ENCODE measurements around the gene MLXIP. TPM values are rescaled to one million over a fixed set of nuclear protein-coding genes. Genes with fewer than 3 reads are reported as not detected.

MLXIP gene
- total and polyA plus RNA-seq, 2 donors from 2014 or later, result 10.9 to 67.6 TPM

DNA sequence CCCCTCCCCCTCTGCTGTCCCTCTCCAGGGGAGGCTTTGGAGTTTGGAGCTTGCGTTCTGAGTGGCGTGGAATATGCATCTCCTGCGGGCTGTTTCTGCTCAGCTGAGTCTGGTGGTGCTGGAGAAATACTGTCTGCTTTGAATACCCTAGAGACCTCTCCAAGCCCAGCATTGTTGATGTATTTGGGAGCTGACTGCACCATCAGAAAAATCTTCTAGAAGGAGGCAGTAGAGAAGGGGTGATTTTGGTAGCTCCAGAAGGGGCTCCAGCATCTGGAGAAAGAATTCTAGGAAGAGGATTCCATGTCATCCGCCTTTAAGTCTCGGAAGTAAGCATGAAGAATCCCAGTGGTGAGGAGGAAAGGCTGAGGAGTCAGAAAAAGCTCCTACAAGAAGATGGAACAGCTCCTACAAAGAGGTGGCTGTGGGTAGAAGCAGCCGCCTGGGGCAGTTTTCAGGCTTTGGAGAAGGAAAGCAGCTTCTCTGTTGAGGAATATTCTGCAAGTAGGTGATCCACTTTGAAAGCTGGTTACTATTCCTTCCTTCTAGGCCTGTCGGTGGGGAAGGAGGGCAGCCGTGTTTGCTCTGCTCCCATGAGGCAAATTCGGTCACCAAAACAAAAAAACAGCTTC, 9.7 kb downstream of the MLXIP start:
- Histone ChIP-seq H3K27me3 (ENCODE audit: control insufficient read depth, insufficient read depth, low read length) (no peaks in the 10 kb centered on the region), H3K36me3 (ENCODE audit: control insufficient read depth in 2 of 3, insufficient read depth in 3 of 3, low read length in 3 of 3) (peaks cover 2 to 4% (median 2%) of the 10 kb centered on the region in 3 donors), H3K4me3 (ENCODE audit: low read length in 3 of 3) (no peak overlapping the region), H3K4me1 (ENCODE audit: control insufficient read depth in 2 of 3, insufficient read depth in 2 of 3, low read depth in 1 of 3, low read length in 3 of 3) (peaks cover 0 to 34% (median 32%) of the 10 kb centered on the region in 3 donors), H3K27ac (ENCODE audit: low read depth in 2 of 2, low read length in 2 of 2) (no peak overlapping the region), H3K9ac (ENCODE audit: low read length in 3 of 3) (no peak overlapping the region), H3K9me3 (ENCODE audit: control insufficient read depth in 2 of 3, insufficient read depth in 1 of 3, low read length in 3 of 3) (no peaks in the 10 kb centered on the region)
- no peak for DNase-seq
- intact Hi-C loops (cut with DNase I), result no loop called here
- TF ChIP-seq, protein P1, sequence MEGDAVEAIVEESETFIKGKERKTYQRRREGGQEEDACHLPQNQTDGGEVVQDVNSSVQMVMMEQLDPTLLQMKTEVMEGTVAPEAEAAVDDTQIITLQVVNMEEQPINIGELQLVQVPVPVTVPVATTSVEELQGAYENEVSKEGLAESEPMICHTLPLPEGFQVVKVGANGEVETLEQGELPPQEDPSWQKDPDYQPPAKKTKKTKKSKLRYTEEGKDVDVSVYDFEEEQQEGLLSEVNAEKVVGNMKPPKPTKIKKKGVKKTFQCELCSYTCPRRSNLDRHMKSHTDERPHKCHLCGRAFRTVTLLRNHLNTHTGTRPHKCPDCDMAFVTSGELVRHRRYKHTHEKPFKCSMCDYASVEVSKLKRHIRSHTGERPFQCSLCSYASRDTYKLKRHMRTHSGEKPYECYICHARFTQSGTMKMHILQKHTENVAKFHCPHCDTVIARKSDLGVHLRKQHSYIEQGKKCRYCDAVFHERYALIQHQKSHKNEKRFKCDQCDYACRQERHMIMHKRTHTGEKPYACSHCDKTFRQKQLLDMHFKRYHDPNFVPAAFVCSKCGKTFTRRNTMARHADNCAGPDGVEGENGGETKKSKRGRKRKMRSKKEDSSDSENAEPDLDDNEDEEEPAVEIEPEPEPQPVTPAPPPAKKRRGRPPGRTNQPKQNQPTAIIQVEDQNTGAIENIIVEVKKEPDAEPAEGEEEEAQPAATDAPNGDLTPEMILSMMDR (IDR thresholded peaks at IDR 0.05; ENCODE audit: borderline replicate concordance, extremely low read depth, insufficient read depth), result no peak
- no peak for FAIRE-seq

DNA sequence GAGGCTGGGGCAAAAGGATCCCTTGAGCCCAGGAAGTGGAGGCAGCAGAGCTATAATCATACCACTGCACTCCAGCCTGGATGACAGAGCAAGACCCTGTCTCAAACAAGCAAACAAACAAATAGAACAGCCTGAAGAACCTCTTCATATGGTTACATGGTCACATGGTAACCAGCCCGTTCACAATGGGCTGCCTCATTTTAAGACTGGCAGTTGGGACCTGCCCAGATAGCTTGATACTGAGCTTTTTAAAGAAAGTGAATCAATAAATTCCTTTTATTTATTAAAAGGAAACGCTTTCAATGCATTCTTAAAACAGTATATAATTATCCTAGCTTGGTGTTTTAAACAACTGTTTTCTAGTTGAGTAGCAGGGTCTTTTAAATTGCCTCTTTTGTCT, 10.5 kb downstream of the MLXIP start:
- Histone ChIP-seq H3K4me3 (ENCODE audit: low read length in 3 of 3) (no peak overlapping the region), H3K4me1 (ENCODE audit: control insufficient read depth in 2 of 3, insufficient read depth in 2 of 3, low read depth in 1 of 3, low read length in 3 of 3) (peaks cover 0 to 38% (median 32%) of the 10 kb centered on the region in 3 donors), H3K36me3 (ENCODE audit: control insufficient read depth in 2 of 3, insufficient read depth in 3 of 3, low read length in 3 of 3) (peaks cover under 1 to 4% (median 2%) of the 10 kb centered on the region in 3 donors), H3K9ac (ENCODE audit: low read length in 3 of 3) (no peak overlapping the region), H3K27me3 (ENCODE audit: control insufficient read depth, insufficient read depth, low read length) (no peaks in the 10 kb centered on the region), H3K9me3 (ENCODE audit: control insufficient read depth in 2 of 3, insufficient read depth in 1 of 3, low read length in 3 of 3) (no peaks in the 10 kb centered on the region), H3K27ac (ENCODE audit: low read depth in 2 of 2, low read length in 2 of 2) (no peak overlapping the region)
- DNase-seq (no peak), FAIRE-seq (no peak)
- intact Hi-C loops (cut with DNase I), result no loop called here
- TF ChIP-seq, protein P1 (IDR thresholded peaks at IDR 0.05; ENCODE audit: borderline replicate concordance, extremely low read depth, insufficient read depth), result no peak

DNA sequence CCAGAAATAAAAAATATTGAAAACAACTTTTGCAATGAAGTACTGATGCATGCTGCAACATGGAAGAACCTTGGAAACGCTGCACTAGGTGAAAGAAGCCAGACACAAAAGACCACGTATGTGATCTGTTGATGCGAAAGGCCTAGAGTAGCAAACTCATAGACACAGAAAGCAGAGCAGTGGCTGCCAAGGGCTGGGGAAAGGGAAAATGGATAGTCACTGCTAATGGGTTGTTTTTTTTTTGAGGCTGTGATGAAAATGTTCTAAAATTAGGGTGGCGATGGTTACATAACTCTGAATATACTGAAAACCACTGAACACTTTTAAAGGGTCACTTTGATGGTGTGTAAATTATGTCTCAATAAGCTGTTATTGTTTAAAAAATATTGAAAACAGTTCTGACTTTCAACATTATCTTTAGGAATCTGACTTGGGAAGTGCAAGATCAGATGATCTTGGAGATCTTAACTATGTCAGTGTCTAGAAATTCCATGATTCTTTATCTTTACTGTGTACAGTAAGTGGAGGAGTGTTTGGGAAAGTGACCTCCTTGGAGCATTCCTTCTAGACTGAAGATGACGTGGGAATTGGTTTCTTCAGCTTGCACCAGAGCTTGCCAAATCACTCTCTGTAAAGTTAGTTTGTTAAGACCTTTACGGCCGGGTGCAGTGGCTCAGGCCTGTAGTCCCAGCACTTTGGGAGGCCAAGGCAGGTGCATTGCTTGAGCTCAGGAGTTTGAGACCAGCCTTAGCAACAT, 12.4 kb downstream of the MLXIP start:
- intact Hi-C loops (cut with DNase I), result no loop called here
- H3K9ac ChIP-seq (ENCODE audit: low read length in 3 of 3), result no peak overlapping the region
- peak overlapping the region; percentile 10 to 82 for H3K27ac ChIP-seq (ENCODE audit: low read depth in 2 of 2, low read length in 2 of 2)
- TF ChIP-seq, protein P1 (IDR thresholded peaks at IDR 0.05; ENCODE audit: borderline replicate concordance, extremely low read depth, insufficient read depth), result no peak
- no peak overlapping the region for H3K4me3 ChIP-seq (ENCODE audit: low read length in 3 of 3)
- peak; percentile 21 for FAIRE-seq
- DNase-seq, result no peak
- H3K4me1 ChIP-seq (ENCODE audit: control insufficient read depth in 2 of 3, insufficient read depth in 2 of 3, low read depth in 1 of 3, low read length in 3 of 3), result peaks cover 0 to 46% (median 37%) of the 10 kb centered on the region in 3 donors
- H3K9me3 ChIP-seq (ENCODE audit: control insufficient read depth in 2 of 3, insufficient read depth in 1 of 3, low read length in 3 of 3), result no peaks in the 10 kb centered on the region
- peaks cover 0 to 2% (median 2%) of the 10 kb centered on the region in 3 donors for H3K36me3 ChIP-seq (ENCODE audit: control insufficient read depth in 2 of 3, insufficient read depth in 3 of 3, low read length in 3 of 3)
- H3K27me3 ChIP-seq (ENCODE audit: control insufficient read depth, insufficient read depth, low read length), result no peaks in the 10 kb centered on the region
